ENCODE data around the gene COQ7.

DNA sequence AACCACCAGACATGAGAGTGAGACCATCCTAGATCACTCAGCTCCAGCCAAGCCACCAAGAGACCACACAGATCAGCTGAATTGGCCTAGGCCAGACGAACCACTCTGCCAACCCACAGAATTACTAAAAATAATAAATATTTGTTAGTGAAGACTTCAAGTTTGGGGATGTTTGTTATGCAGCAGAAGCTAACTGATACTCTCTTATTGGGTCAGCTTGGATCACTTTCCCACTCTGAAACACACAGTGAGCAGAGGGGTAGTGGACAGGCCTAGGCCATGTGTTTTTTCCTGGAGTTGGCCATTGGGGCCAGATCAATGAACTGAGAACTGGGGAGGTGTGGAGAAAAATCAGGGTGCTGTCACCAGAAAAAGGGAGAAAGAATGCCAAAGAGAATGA lies 30.8 kb downstream of the COQ7 start:
- TF ChIP-seq, protein P1, sequence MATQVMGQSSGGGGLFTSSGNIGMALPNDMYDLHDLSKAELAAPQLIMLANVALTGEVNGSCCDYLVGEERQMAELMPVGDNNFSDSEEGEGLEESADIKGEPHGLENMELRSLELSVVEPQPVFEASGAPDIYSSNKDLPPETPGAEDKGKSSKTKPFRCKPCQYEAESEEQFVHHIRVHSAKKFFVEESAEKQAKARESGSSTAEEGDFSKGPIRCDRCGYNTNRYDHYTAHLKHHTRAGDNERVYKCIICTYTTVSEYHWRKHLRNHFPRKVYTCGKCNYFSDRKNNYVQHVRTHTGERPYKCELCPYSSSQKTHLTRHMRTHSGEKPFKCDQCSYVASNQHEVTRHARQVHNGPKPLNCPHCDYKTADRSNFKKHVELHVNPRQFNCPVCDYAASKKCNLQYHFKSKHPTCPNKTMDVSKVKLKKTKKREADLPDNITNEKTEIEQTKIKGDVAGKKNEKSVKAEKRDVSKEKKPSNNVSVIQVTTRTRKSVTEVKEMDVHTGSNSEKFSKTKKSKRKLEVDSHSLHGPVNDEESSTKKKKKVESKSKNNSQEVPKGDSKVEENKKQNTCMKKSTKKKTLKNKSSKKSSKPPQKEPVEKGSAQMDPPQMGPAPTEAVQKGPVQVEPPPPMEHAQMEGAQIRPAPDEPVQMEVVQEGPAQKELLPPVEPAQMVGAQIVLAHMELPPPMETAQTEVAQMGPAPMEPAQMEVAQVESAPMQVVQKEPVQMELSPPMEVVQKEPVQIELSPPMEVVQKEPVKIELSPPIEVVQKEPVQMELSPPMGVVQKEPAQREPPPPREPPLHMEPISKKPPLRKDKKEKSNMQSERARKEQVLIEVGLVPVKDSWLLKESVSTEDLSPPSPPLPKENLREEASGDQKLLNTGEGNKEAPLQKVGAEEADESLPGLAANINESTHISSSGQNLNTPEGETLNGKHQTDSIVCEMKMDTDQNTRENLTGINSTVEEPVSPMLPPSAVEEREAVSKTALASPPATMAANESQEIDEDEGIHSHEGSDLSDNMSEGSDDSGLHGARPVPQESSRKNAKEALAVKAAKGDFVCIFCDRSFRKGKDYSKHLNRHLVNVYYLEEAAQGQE (IDR thresholded peaks at IDR 0.05; ENCODE audit: low read depth), result no peak
- no peak for TF ChIP-seq FOXM1 (IDR thresholded peaks at IDR 0.05; ENCODE audit: borderline replicate concordance, low read depth)
